ENCODE data around the gene STMN3.

GRCh38 chr20:63681609-63682142 lies 28.5 kb upstream of the STMN3 start:
- TF ChIP-seq CTCF (IDR thresholded peaks at IDR 0.05): no peak
- no peak for TF ChIP-seq POLR2A (IDR thresholded peaks at IDR 0.05)
